SIG-M5 treated with dmso at 0.1 percent for 504 hours (cell line): ENCODE measurements around the gene MSLN.
"Not testable (repeated sequence)": the region's sequence is repeated elsewhere in the genome, so short reads cannot be mapped to it uniquely, and the experiment has no call there.

Experiments used
- DNase-seq: peaks from one replicate; lab custom pipeline; 2025; ENCODE audit not compliant: unreplicated experiment; lab: John Stamatoyannopoulos, UW

Gene MSLN

GRCh38 chr16:734208-734980 is 26.1 kb upstream of the MSLN start:
- no peak for DNase-seq

- DNase-seq = no peak
Measured at GRCh38 chr16:734981-735881, 25.3 kb upstream of the MSLN start.

GRCh38 chr16:735982-736453 is 24.5 kb upstream of the MSLN start:
- no peak for DNase-seq

GRCh38 chr16:736936-737481 is 23.5 kb upstream of the MSLN start:
- no peak for DNase-seq

- no peak for DNase-seq
Measured at GRCh38 chr16:739560-740458, 20.7 kb upstream of the MSLN start.

GRCh38 chr16:740459-740763 is 20.1 kb upstream of the MSLN start:
- DNase-seq = no peak

- peak; percentile 67 for DNase-seq
Measured at GRCh38 chr16:740764-741505, 19.6 kb upstream of the MSLN start, which contains the start of gene CIAO3. CIAO3 (minus strand) TSS chr16:740997; CDS start chr16:740985, 12 bp downstream.

GRCh38 chr16:741986-742629 is 18.4 kb upstream of the MSLN start:
- no peak for DNase-seq

GRCh38 chr16:742894-743293 is 17.6 kb upstream of the MSLN start:
- DNase-seq = not testable (repeated sequence)

GRCh38 chr16:743794-744500 is 16.6 kb upstream of the MSLN start:
- DNase-seq = no peak

GRCh38 chr16:745739-746138 is 14.8 kb upstream of the MSLN start:
- DNase-seq = no peak

GRCh38 chr16:746637-747036 is 13.9 kb upstream of the MSLN start:
- DNase-seq = no peak

GRCh38 chr16:747978-748746 is 12.4 kb upstream of the MSLN start:
- no peak for DNase-seq

GRCh38 chr16:749010-749409 is 11.5 kb upstream of the MSLN start:
- DNase-seq = no peak

- no peak for DNase-seq
Measured at GRCh38 chr16:750485-750884, 10.0 kb upstream of the MSLN start.

GRCh38 chr16:751152-752006 is 9.2 kb upstream of the MSLN start:
- no peak for DNase-seq

- DNase-seq = no peak
Measured at GRCh38 chr16:752007-752312, 8.6 kb upstream of the MSLN start.
